HG03097 (cell line): ENCODE results near the gene KCTD1.

Experiments used
- ATAC-seq: cut with Tn5 transposase; IDR thresholded peaks from one replicate; pipeline ENCODE4 v1.9.1; 2021; ENCODE audit not compliant: unreplicated experiment, low FRiP score

KCTD1 gene

DNA sequence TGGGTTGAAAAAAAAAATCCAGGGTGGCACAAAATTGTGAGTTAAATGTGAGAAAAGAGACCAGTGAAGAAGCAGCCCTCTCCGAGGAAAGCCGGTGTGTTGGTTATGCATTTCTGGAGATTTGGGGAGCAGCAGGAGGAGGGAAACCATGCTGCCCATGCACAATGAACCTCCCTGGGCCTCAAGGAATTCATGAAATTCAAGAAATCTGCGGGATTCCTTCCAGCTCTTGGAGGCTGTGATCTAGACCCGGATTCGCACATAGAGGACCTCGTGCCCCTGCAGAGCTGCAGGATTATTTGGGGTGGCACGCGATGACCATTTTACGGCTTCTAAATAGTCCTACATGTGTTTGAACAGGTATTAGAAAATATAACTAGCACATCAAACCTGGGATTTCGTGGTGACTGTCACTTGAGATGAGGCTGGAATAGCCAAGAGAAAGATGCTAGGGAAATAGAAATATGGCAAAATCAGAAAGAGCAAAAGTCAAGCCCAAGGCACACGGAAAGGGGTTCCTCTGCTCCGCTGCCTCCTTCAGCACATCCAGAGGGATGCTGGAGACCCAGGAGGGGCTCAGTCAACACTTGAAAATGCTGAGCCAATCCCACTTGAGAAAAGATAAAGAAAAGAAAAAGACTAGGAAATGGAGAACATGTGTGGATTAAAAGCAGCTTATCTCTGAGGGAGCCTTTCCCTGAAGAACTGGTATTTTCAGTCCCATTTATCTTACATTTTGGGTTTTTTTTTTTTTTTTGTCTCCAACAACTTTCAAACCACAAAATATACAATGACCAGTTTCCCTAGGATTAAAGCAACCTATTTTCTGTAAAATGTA is 22.0 kb downstream of the KCTD1 start:
- no peak for ATAC-seq

DNA sequence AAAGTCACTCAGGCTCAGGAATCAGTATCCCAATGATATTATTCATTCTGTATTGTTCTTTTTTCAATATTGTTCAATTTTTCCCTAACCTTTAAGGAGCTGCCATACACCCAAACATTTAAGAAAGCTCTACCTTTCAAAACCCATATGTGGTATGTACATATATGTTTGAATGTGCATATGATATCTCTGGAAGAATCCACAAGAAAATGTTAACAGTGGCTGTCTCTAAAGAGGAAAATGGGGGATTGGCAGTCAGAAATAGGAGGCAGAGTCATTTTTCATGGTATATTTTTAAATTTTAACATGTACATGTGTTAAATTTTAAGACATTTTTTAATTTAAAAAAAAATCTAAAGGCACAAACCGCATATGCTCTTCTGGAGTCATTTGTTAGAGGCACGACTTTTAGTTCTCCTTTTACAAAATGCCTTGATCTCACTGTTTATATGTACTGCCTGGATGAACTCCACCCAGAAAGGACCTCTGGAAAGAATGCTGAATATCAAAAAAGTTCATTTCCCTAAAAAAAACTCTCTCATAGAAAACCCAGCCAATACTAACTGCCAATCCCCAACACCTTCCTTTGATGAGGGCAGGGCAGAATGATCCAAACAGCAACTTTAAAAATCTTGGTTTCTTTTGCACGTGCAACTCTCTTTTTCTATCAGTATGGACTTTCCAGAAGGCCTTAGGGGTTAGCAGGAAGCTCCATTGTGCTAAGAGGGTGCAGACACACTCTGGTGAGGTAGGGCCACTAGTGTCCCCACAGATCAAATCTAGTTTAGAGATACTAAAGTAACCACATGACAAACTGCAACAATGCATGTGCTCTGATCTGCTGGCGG is 23.6 kb downstream of the KCTD1 start:
- no peak for ATAC-seq

- no peak for ATAC-seq
Measured at GRCh38 chr18:26524002-26524401, 24.4 kb downstream of the KCTD1 start.

DNA sequence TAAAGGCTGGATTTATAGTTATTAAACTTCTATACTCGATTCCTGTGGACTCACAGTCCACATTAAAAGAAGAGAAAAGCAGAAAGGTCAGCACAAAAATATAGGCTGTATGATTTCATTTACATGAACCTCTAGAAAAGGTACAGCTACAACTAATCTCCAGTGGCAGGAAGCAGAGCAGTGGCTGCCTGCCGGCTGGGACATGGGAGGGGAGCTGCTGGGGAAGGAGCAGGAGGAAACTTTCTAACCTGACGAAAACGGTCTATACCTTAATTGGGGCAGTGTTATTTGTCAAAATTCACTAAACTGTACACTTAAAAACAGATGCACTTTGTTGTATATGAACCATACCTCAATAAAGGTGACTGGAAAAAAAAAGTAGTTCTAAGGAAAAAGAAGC is 26.7 kb downstream of the KCTD1 start:
- ATAC-seq: no peak

- ATAC-seq: no peak
Measured at GRCh38 chr18:26520974-26521373, 27.4 kb downstream of the KCTD1 start.

- no peak for ATAC-seq
Measured at GRCh38 chr18:26519114-26519513, 29.2 kb downstream of the KCTD1 start.

- no peak for ATAC-seq
Measured at GRCh38 chr18:26516964-26517363, 31.4 kb downstream of the KCTD1 start.

GRCh38 chr18:26515643-26516487 is 32.5 kb downstream of the KCTD1 start:
- ATAC-seq: no peak

DNA sequence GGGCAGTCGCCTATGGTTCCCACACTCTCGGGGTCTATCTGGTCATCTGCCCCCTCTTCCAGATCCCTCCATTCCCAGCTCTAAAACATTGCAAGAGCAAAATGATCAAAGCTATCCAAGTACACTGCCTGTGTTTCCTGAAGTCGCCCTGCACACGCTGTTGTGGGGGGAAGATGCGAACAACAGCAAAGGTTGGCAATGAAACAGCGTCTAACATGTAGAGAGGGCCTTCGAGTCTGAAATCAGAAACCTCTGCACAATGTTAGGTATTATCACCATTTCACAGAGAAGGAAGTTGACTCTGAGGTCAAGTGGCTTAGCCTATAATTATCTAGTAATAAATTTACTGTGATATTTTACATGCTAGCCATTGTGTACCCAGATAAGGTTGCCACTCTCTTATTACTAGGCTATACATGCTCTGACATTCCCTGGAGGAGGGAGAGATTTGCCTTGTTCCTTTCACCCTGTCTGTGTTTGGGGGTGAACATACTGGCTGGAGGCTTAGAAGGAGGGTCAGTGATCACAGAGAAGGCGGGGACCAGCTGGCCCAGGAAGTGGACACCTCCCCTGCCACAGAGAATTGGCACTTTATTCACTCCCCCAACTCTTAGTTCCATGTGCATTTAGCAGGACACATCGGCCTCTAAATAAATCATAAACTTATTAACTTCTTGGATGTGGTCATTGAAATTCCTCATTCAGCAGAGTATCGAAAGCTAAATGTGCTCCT is 36.8 kb downstream of the KCTD1 start:
- no peak for ATAC-seq

DNA sequence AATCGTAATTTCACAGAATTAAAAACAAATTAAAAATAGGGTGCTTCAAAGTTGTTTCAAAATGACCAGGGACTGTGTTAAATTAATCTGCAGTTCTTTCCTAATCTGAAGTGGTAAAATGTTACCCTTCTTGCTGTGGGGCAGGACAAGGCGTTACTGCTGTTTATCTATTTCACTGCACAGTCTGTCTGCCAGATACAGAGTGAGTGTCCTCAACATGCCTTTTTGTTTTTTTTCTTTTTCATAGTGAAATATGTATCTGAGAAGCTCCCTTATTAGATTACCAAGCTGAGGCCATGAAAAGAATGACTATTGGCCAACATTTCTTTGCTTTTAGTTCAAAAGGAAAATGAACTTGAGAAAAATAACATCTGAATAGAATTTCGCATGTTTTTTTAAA is 38.0 kb downstream of the KCTD1 start:
- no peak for ATAC-seq

DNA sequence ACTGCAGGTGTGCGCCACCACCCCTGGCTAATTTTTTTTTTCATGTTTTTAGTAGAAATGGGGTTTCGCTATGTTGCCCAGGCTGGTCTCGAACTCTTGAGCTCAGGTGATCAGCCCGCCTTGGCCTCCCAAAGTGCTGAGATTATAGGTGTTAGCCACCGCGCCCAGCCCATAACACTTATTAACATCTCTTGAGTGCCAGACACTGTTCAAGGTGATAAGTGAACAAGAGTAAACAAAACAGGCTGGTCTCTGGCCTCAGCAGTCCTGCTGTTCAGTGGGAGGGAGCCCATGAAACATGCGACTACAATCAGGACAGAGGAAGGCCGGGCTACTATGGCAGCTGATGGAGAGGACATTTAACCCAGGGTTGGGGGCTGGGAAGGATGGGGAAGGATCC is 42.3 kb downstream of the KCTD1 start:
- ATAC-seq: no peak

DNA sequence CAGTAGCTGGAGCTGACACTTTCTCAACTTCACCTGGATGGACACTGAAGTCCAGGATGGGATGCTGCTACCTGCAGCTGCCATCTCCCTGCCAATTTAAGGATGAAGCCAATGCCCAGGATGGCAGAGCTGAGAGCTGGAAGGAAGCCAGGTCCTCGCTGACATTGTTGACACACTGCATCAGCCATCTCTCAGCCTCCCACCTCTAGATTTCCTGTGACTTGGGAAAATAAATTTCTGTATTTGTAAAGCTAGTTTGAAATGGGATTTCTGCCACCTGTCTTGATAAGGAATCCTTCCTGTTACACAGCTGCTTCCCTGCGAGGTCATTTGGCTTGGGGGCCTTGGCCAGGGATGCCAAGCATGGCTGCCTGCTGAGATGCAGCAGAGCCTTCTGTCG is 43.5 kb downstream of the KCTD1 start:
- no peak for ATAC-seq

DNA sequence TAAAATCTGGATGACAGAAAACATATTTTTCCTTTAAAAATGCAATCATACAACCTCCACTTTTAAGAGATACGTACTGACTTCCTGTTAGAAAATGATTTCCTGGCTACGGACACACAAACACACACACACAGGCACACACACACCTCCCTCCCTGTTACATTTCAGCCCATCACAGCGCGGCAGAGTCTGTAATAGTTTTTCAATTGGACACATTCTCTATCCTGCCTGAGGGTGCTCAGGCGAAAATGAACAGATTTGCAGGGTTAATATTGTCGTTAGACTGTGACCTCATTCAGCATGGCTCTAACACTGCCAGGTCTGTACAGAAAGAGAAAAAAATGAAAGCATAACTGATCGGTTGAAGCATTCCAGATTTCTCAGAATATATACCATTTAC is 45.0 kb downstream of the KCTD1 start:
- no peak for ATAC-seq

DNA sequence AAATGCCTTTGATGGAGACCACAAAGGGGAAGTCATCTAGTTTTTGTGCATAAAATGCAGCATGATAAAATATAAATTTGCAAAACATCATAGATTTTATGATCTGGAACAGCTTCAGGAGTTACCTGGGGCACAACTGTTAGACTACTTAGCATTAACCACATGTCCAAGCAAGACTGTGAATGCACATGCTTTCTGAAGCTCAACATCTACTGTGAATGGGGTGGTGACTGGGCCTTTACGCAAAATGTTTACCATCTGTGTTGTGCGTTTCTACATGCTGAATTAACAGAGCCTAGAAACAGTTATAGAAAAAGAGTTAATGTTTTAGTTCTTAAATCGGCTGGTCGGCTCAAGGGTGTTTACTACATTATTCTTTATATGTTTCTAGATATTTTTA is 45.5 kb downstream of the KCTD1 start:
- ATAC-seq: no peak

DNA sequence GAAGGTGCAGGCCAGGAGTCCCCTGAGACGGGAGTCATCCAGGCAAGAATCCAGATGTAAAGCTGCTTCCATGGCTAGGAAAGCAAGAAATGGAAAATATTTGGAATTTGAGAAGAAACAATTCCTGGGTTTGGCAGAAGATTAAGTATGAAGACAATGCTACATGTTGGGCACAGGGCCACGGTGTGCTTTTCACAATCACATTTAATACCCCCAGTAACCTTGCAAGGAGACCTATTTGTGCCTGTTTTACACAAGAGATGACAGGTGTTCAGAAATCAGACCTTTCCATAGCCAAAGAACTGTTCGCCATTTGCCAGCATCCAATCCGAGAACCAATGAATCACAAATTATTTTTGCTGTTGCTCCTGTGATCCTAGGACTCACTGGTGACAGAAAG is 50.5 kb downstream of the KCTD1 start:
- no peak for ATAC-seq

DNA sequence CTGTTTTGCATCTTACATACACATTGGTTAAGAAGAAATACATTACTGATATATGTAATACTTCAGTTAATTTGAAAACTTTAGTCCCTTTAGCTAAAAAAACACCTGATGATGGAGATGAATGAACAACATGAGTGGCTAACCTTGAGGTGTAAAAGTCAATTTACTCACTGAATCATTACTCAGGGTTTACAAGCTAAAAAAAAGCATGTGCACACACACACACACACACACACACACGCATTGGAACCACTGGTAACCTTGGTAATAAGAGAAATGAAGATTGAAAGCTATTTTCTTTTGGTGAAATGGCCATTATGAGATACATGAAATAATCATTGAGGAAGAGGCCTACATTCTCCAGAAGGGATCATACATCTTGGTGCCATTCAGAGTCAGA is 51.8 kb downstream of the KCTD1 start:
- ATAC-seq: no peak

DNA sequence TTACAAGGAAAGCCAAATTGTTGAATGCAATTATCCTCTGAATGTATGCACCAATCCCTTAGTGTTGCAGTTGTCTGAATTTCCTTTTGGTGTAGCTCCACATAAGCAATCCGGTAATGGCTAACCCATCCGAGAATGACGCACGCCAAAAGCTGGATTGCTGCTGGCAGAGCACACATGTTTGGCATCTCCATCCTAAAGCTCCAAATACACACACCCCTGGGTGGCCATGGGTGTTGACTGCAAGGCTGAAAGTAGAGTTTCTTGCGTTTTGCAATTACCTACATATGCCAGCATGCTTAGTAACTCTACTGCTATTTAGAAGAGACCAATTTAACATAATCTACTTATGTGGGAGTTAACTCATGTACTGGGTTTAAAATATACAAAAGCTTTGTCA is 53.1 kb downstream of the KCTD1 start:
- no peak for ATAC-seq

DNA sequence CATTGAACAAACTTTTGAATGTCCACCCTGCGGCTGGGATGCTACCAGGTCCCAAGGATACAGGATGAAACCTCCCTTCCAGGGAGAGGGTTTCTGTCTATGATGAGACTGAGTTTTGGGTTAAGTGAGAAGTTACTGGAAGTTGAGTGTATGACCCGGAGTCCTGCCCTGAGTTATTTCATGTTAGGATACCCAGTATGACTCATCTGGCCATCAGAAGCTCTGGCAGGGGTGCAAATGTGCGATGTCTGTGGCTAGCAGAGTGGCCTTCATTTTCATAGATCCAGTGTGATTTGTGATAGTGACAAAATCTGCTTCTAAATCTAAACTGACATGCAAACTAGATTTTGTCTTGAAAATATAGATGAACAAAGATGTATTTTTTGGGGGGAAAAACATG is 55.3 kb downstream of the KCTD1 start:
- ATAC-seq: no peak

DNA sequence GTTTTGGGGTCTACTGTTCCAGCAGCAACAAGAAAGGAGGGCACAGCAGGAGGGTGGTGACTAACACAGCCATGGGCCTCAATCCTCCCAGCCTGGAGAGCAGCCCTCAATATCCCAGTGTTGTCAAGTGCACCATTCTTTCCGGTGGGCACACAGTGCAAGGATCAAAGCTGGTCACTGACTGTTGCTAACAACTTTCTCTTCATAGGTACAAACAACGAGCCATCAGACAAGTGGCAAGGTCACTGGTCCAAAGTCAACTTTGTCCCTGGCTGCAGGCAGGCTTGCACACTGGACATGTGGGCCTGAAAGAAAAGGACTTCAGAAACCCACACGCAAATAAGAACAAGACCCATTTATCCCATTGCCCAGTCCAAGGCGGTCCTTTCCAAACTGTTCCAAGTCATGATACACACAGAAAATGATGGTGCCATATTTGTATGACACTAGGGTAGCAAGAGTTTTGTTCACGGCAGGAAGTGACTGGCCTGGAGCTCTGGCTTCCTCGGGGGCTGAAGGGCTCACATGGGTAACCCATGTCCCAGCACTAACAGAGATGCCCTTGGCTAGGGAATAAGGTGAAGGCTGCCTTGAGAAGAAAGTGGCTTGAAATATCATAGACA is 57.0 kb downstream of the KCTD1 start:
- no peak for ATAC-seq

GRCh38 chr18:26489881-26490280 is 58.5 kb downstream of the KCTD1 start:
- no peak for ATAC-seq
